ENCODE results near the gene URB2.

URB2 gene

DNA sequence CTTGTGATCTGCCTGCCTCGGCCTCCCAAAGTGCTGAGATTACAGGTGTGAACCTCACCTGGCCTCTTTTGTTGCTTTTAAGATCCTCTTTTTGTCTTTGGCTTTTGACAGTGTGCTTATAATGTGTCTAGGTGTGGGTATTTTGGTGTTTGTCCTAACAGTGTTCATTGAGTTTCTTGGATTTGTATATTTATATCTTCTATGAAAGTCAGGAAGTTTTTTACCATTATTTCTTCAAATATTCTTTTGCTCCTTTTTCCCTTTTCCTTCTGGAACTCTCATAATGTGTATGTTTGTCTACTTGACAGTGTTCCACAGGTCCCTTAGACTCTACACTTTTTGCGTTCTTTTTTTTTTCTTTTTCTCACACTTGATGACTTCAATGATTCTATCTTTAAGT, 59.1 kb downstream of the URB2 start:
- TF ChIP-seq, protein P1, sequence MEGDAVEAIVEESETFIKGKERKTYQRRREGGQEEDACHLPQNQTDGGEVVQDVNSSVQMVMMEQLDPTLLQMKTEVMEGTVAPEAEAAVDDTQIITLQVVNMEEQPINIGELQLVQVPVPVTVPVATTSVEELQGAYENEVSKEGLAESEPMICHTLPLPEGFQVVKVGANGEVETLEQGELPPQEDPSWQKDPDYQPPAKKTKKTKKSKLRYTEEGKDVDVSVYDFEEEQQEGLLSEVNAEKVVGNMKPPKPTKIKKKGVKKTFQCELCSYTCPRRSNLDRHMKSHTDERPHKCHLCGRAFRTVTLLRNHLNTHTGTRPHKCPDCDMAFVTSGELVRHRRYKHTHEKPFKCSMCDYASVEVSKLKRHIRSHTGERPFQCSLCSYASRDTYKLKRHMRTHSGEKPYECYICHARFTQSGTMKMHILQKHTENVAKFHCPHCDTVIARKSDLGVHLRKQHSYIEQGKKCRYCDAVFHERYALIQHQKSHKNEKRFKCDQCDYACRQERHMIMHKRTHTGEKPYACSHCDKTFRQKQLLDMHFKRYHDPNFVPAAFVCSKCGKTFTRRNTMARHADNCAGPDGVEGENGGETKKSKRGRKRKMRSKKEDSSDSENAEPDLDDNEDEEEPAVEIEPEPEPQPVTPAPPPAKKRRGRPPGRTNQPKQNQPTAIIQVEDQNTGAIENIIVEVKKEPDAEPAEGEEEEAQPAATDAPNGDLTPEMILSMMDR (IDR thresholded peaks at IDR 0.05; ENCODE audit: low read length) = no peak
- TF ChIP-seq EZH2 (optimal IDR thresholded peaks at IDR 0.05; ENCODE audit: low read depth, low read length) (no peak), EZH2phosphoT487 (IDR thresholded peaks at IDR 0.05; ENCODE audit: low read length) (no peak)
- no peaks in the 10 kb centered on the region for H3K9me3 ChIP-seq (replicated peaks; ENCODE audit: insufficient read depth, low read length)
- no peak overlapping the region for H3K9ac ChIP-seq (ENCODE audit: low read length)
- no peak overlapping the region for H3K4me3 ChIP-seq (ENCODE audit: low read length)
- no peaks in the 10 kb centered on the region for H3K27me3 ChIP-seq (replicated peaks; ENCODE audit: insufficient read depth, low read length)
- H3K4me2 ChIP-seq (ENCODE audit: low read depth, low read length) = no peak overlapping the region
- H3K27ac ChIP-seq (ENCODE audit: low read length) = no peak overlapping the region
- no peaks in the 10 kb centered on the region for H3K36me3 ChIP-seq (replicated peaks; ENCODE audit: insufficient read depth, low read length)
- DNase-seq = no peak
- no peaks in the 10 kb centered on the region for H4K20me1 ChIP-seq (ENCODE audit: insufficient read depth, low read length)
- H3K4me1 ChIP-seq (ENCODE audit: low read length) = no peaks in the 10 kb centered on the region
- H3K79me2 ChIP-seq (ENCODE audit: low read length) = no peaks in the 10 kb centered on the region
- no peak overlapping the region for H2AFZ ChIP-seq (ENCODE audit: low read length)
- H3F3A ChIP-seq (ENCODE audit: insufficient read depth, low read length) = no peaks in the 10 kb centered on the region
- no peaks in the 10 kb centered on the region for H3K9me2 ChIP-seq (replicated peaks; ENCODE audit: insufficient read depth, low read length)

DNA sequence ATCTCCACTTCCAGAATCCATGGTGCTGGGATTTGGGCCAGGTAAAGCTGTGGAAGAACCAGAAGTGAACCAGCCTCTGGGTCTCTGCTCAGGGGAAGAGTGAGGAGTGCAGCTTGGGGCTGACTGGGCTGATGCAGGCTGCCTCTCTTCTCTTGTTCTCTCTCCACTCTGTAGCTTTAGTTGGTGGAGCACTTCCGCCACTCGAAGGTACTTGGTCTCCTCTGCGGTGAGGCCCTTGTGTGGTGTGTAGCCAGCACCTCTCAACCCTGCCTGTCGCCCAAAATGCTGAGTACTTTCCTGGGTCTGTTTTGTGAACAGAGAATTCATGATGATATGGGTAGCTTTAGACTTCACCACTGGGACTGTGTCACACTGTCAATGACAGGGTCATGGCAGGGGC, 63.2 kb downstream of the URB2 start:
- H3K9me2 ChIP-seq (replicated peaks; ENCODE audit: insufficient read depth, low read length) = no peaks in the 10 kb centered on the region
- no peaks in the 10 kb centered on the region for H3F3A ChIP-seq (ENCODE audit: insufficient read depth, low read length)
- no peak overlapping the region for H3K9ac ChIP-seq (ENCODE audit: low read length)
- DNase-seq = no peak
- H3K4me2 ChIP-seq (ENCODE audit: low read depth, low read length) = no peak overlapping the region
- no peak overlapping the region for H2AFZ ChIP-seq (ENCODE audit: low read length)
- no peaks in the 10 kb centered on the region for H3K4me1 ChIP-seq (ENCODE audit: low read length)
- no peak overlapping the region for H3K27ac ChIP-seq (ENCODE audit: low read length)
- TF ChIP-seq EZH2phosphoT487 (IDR thresholded peaks at IDR 0.05; ENCODE audit: low read length) (no peak), EZH2 (optimal IDR thresholded peaks at IDR 0.05; ENCODE audit: low read depth, low read length) (no peak)
- TF ChIP-seq, protein P1 (IDR thresholded peaks at IDR 0.05; ENCODE audit: low read length) = no peak
- H3K9me3 ChIP-seq (replicated peaks; ENCODE audit: insufficient read depth, low read length) = no peaks in the 10 kb centered on the region
- no peaks in the 10 kb centered on the region for H3K27me3 ChIP-seq (replicated peaks; ENCODE audit: insufficient read depth, low read length)
- H3K36me3 ChIP-seq (replicated peaks; ENCODE audit: insufficient read depth, low read length) = no peaks in the 10 kb centered on the region
- no peak overlapping the region for H3K4me3 ChIP-seq (ENCODE audit: low read length)
- H3K79me2 ChIP-seq (ENCODE audit: low read length) = no peaks in the 10 kb centered on the region
- H4K20me1 ChIP-seq (ENCODE audit: insufficient read depth, low read length) = no peaks in the 10 kb centered on the region

DNA sequence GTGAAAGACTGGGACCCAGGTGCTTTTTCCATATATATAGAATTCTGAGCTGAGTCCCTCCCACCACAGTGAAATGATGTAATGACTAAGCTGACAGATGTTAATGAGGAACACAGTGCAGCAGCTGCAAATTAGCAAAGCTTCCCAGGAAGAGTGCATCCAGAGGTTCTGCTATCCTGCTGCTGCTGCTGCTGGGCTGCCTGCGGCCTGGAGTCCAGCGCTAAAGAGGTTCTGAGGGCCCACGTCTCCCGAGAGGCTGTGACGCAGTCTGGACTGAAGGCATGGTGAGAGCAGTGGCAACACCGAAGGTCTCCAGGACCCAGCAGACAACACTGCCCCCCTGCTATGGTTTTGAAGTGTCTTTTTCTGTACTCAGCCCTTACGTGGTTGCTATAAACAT, 63.9 kb downstream of the URB2 start:
- no peak overlapping the region for H2AFZ ChIP-seq (ENCODE audit: low read length)
- H3K79me2 ChIP-seq (ENCODE audit: low read length) = no peaks in the 10 kb centered on the region
- H3K27me3 ChIP-seq (replicated peaks; ENCODE audit: insufficient read depth, low read length) = no peaks in the 10 kb centered on the region
- TF ChIP-seq, protein P1 (IDR thresholded peaks at IDR 0.05; ENCODE audit: low read length) = no peak
- TF ChIP-seq EZH2phosphoT487 (IDR thresholded peaks at IDR 0.05; ENCODE audit: low read length) (no peak), EZH2 (optimal IDR thresholded peaks at IDR 0.05; ENCODE audit: low read depth, low read length) (no peak)
- no peak for DNase-seq
- H3K4me2 ChIP-seq (ENCODE audit: low read depth, low read length) = no peak overlapping the region
- H3K4me3 ChIP-seq (ENCODE audit: low read length) = no peak overlapping the region
- H4K20me1 ChIP-seq (ENCODE audit: insufficient read depth, low read length) = no peaks in the 10 kb centered on the region
- H3F3A ChIP-seq (ENCODE audit: insufficient read depth, low read length) = no peaks in the 10 kb centered on the region
- no peaks in the 10 kb centered on the region for H3K36me3 ChIP-seq (replicated peaks; ENCODE audit: insufficient read depth, low read length)
- H3K9me2 ChIP-seq (replicated peaks; ENCODE audit: insufficient read depth, low read length) = no peaks in the 10 kb centered on the region
- H3K27ac ChIP-seq (ENCODE audit: low read length) = no peak overlapping the region
- no peak overlapping the region for H3K9ac ChIP-seq (ENCODE audit: low read length)
- no peaks in the 10 kb centered on the region for H3K4me1 ChIP-seq (ENCODE audit: low read length)
- H3K9me3 ChIP-seq (replicated peaks; ENCODE audit: insufficient read depth, low read length) = no peaks in the 10 kb centered on the region

All from MM.1S (cell line).